ENCODE results near the gene EVPL.
"Not testable (repeated sequence)": the region's sequence is repeated elsewhere in the genome, so short reads cannot be mapped to it uniquely, and the experiment has no call there.

The EVPL gene

GRCh38 chr17:76071531-76072147 lies 44.5 kb upstream of the EVPL start:
- H3K36me3 ChIP-seq (ENCODE audit: insufficient read depth, insufficient read length, low read length) = peaks cover 29% of the 10 kb centered on the region
- no peaks in the 10 kb centered on the region for H3K9me3 ChIP-seq (ENCODE audit: insufficient read depth, low read length)
- no peak for DNase-seq (ENCODE audit: low read depth, low spot score)
- peak overlapping the region; percentile 85 for H3K4me3 ChIP-seq (ENCODE audit: insufficient read length, low read depth)
- H3K9ac ChIP-seq (ENCODE audit: insufficient read length, low read depth) = peak overlapping the region; percentile 90
- peaks cover 11% of the 10 kb centered on the region for H3K4me1 ChIP-seq (ENCODE audit: insufficient read depth, insufficient read length)
- TF ChIP-seq ZNF274 (IDR thresholded peaks at IDR 0.05; ENCODE audit: low read depth, low read length) = no peak
- TF ChIP-seq YY1 (IDR thresholded peaks at IDR 0.05; ENCODE audit: insufficient read depth, insufficient read length) = no peak
- TF ChIP-seq SUZ12 (IDR thresholded peaks at IDR 0.05; ENCODE audit: extremely low read depth, insufficient read depth, insufficient read length) = no peak
- H3K27me3 ChIP-seq (ENCODE audit: insufficient read depth, insufficient read length) = peaks cover 40% of the 10 kb centered on the region

- no peaks in the 10 kb centered on the region for H3K9me3 ChIP-seq (ENCODE audit: insufficient read depth, low read length)
- H3K4me1 ChIP-seq (ENCODE audit: insufficient read depth, insufficient read length) = no peaks in the 10 kb centered on the region
- H3K9ac ChIP-seq (ENCODE audit: insufficient read length, low read depth) = no peak overlapping the region
- H3K36me3 ChIP-seq (ENCODE audit: insufficient read depth, insufficient read length, low read length) = peaks cover 80% of the 10 kb centered on the region
- no peak for DNase-seq (ENCODE audit: low read depth, low spot score)
- TF ChIP-seq SUZ12 (IDR thresholded peaks at IDR 0.05; ENCODE audit: extremely low read depth, insufficient read depth, insufficient read length) (no peak), YY1 (IDR thresholded peaks at IDR 0.05; ENCODE audit: insufficient read depth, insufficient read length) (no peak), ZNF274 (IDR thresholded peaks at IDR 0.05; ENCODE audit: low read depth, low read length) (no peak)
- H3K27me3 ChIP-seq (ENCODE audit: insufficient read depth, insufficient read length) = no peaks in the 10 kb centered on the region
- no peak overlapping the region for H3K4me3 ChIP-seq (ENCODE audit: insufficient read length, low read depth)
Observed at GRCh38 chr17:76065775-76066174, 38.7 kb upstream of the EVPL start.

- TF ChIP-seq SUZ12 (IDR thresholded peaks at IDR 0.05; ENCODE audit: extremely low read depth, insufficient read depth, insufficient read length) (no peak), YY1 (IDR thresholded peaks at IDR 0.05; ENCODE audit: insufficient read depth, insufficient read length) (no peak), ZNF274 (IDR thresholded peaks at IDR 0.05; ENCODE audit: low read depth, low read length) (no peak)
- no peak for DNase-seq (ENCODE audit: low read depth, low spot score)
- Histone ChIP-seq H3K4me1 (ENCODE audit: insufficient read depth, insufficient read length) (no peaks in the 10 kb centered on the region), H3K27me3 (ENCODE audit: insufficient read depth, insufficient read length) (no peaks in the 10 kb centered on the region), H3K4me3 (ENCODE audit: insufficient read length, low read depth) (no peak overlapping the region), H3K9me3 (ENCODE audit: insufficient read depth, low read length) (no peaks in the 10 kb centered on the region), H3K36me3 (ENCODE audit: insufficient read depth, insufficient read length, low read length) (peaks cover 83% of the 10 kb centered on the region), H3K9ac (ENCODE audit: insufficient read length, low read depth) (no peak overlapping the region)
Observed at GRCh38 chr17:76063875-76064546, 36.9 kb upstream of the EVPL start.

- H3K9ac ChIP-seq (ENCODE audit: insufficient read length, low read depth); H3K4me3 ChIP-seq (ENCODE audit: insufficient read length, low read depth); H3K9me3 ChIP-seq (ENCODE audit: insufficient read depth, low read length); H3K27me3 ChIP-seq (ENCODE audit: insufficient read depth, insufficient read length); H3K4me1 ChIP-seq (ENCODE audit: insufficient read depth, insufficient read length); DNase-seq (ENCODE audit: low read depth, low spot score): not testable (repeated sequence)
- H3K36me3 ChIP-seq (ENCODE audit: insufficient read depth, insufficient read length, low read length) = peaks cover 76% of the 10 kb centered on the region
Observed at GRCh38 chr17:76058264-76058663, 31.2 kb upstream of the EVPL start.

GRCh38 chr17:76056882-76057281 lies 29.8 kb upstream of the EVPL start:
- Histone ChIP-seq H3K4me1 (ENCODE audit: insufficient read depth, insufficient read length) (peaks cover 4% of the 10 kb centered on the region), H3K27me3 (ENCODE audit: insufficient read depth, insufficient read length) (no peaks in the 10 kb centered on the region), H3K9me3 (ENCODE audit: insufficient read depth, low read length) (no peaks in the 10 kb centered on the region), H3K36me3 (ENCODE audit: insufficient read depth, insufficient read length, low read length) (peaks cover 75% of the 10 kb centered on the region), H3K4me3 (ENCODE audit: insufficient read length, low read depth) (no peak overlapping the region), H3K9ac (ENCODE audit: insufficient read length, low read depth) (no peak overlapping the region)
- TF ChIP-seq ZNF274 (IDR thresholded peaks at IDR 0.05; ENCODE audit: low read depth, low read length) = no peak
- no peak for TF ChIP-seq YY1 (IDR thresholded peaks at IDR 0.05; ENCODE audit: insufficient read depth, insufficient read length)
- TF ChIP-seq SUZ12 (IDR thresholded peaks at IDR 0.05; ENCODE audit: extremely low read depth, insufficient read depth, insufficient read length) = no peak
- no peak for DNase-seq (ENCODE audit: low read depth, low spot score)

GRCh38 chr17:76054112-76054476 lies 27.0 kb upstream of the EVPL start:
- no peaks in the 10 kb centered on the region for H3K9me3 ChIP-seq (ENCODE audit: insufficient read depth, low read length)
- peaks cover 80% of the 10 kb centered on the region for H3K36me3 ChIP-seq (ENCODE audit: insufficient read depth, insufficient read length, low read length)
- no peak overlapping the region for H3K4me3 ChIP-seq (ENCODE audit: insufficient read length, low read depth)
- peaks cover 9% of the 10 kb centered on the region for H3K4me1 ChIP-seq (ENCODE audit: insufficient read depth, insufficient read length)
- no peaks in the 10 kb centered on the region for H3K27me3 ChIP-seq (ENCODE audit: insufficient read depth, insufficient read length)
- TF ChIP-seq YY1 (IDR thresholded peaks at IDR 0.05; ENCODE audit: insufficient read depth, insufficient read length) = no peak
- no peak for TF ChIP-seq SUZ12 (IDR thresholded peaks at IDR 0.05; ENCODE audit: extremely low read depth, insufficient read depth, insufficient read length)
- TF ChIP-seq ZNF274 (IDR thresholded peaks at IDR 0.05; ENCODE audit: low read depth, low read length) = no peak
- no peak for DNase-seq (ENCODE audit: low read depth, low spot score)
- no peak overlapping the region for H3K9ac ChIP-seq (ENCODE audit: insufficient read length, low read depth)

GRCh38 chr17:76053246-76054111 lies 26.4 kb upstream of the EVPL start:
- Histone ChIP-seq H3K4me1 (ENCODE audit: insufficient read depth, insufficient read length) (peaks cover 9% of the 10 kb centered on the region), H3K9ac (ENCODE audit: insufficient read length, low read depth) (no peak overlapping the region), H3K4me3 (ENCODE audit: insufficient read length, low read depth) (no peak overlapping the region), H3K27me3 (ENCODE audit: insufficient read depth, insufficient read length) (no peaks in the 10 kb centered on the region), H3K36me3 (ENCODE audit: insufficient read depth, insufficient read length, low read length) (peaks cover 80% of the 10 kb centered on the region), H3K9me3 (ENCODE audit: insufficient read depth, low read length) (no peaks in the 10 kb centered on the region)
- TF ChIP-seq YY1 (IDR thresholded peaks at IDR 0.05; ENCODE audit: insufficient read depth, insufficient read length) = no peak
- no peak for TF ChIP-seq SUZ12 (IDR thresholded peaks at IDR 0.05; ENCODE audit: extremely low read depth, insufficient read depth, insufficient read length)
- DNase-seq (ENCODE audit: low read depth, low spot score) = no peak
